ENCODE data around the gene KLRC3.
"Not testable (repeated sequence)": the region's sequence is repeated elsewhere in the genome, so short reads cannot be mapped to it uniquely, and the experiment has no call there.

GRCh38 chr12:10396176-10396575, 24.2 kb downstream of the KLRC3 start:
- TF ChIP-seq ATF7 (IDR thresholded peaks at IDR 0.05); ATF7 (CRISPR knock-in tag; IDR thresholded peaks at IDR 0.05); YY1 (IDR thresholded peaks at IDR 0.05; ENCODE audit: insufficient read depth, insufficient replicate concordance, low read depth, low read length); PRDM10 (CRISPR knock-in tag; IDR thresholded peaks at IDR 0.05; ENCODE audit: low read depth); RFX5 (IDR thresholded peaks at IDR 0.05; ENCODE audit: low read depth, low read length); ZNF143 (CRISPR knock-in tag; IDR thresholded peaks at IDR 0.05); CTCF (CRISPR knock-in tag; IDR thresholded peaks at IDR 0.05): not testable (repeated sequence)

Measured in HepG2 (cell line).